ENCODE results near the gene PAGE2.
"Not testable (repeated sequence)": the region's sequence is repeated elsewhere in the genome, so short reads cannot be mapped to it uniquely, and the experiment has no call there.

Gene PAGE2

GRCh38 chrX:55107262-55107661 lies 18.4 kb downstream of the PAGE2 start:
- Histone ChIP-seq H3K9me3 (no peaks in the 10 kb centered on the region), H3K36me3 (no peaks in the 10 kb centered on the region), H3K4me3 (ENCODE audit: low read depth in 1 of 2, low read length in 1 of 2) (no peak overlapping the region), H3K27me3 (no peaks in the 10 kb centered on the region), H3K4me1 (ENCODE audit: control insufficient read depth in 1 of 2, insufficient read depth in 1 of 2, low read depth in 1 of 2, low read length in 1 of 2) (no peaks in the 10 kb centered on the region), H3K27ac (no peak overlapping the region)
- TF ChIP-seq CTCF (IDR thresholded peaks at IDR 0.05): no peak

- H3K9me3 ChIP-seq: no peaks in the 10 kb centered on the region
- no peaks in the 10 kb centered on the region for H3K36me3 ChIP-seq
- H3K4me1 ChIP-seq (ENCODE audit: control insufficient read depth in 1 of 2, insufficient read depth in 1 of 2, low read depth in 1 of 2, low read length in 1 of 2): no peaks in the 10 kb centered on the region
- no peak overlapping the region for H3K4me3 ChIP-seq (ENCODE audit: low read depth in 1 of 2, low read length in 1 of 2)
- H3K27me3 ChIP-seq: no peaks in the 10 kb centered on the region
- no peak for TF ChIP-seq CTCF (IDR thresholded peaks at IDR 0.05)
- no peak overlapping the region for H3K27ac ChIP-seq
Observed at GRCh38 chrX:55107911-55108310, 19.1 kb downstream of the PAGE2 start.

- Histone ChIP-seq H3K36me3 (no peaks in the 10 kb centered on the region), H3K27me3 (no peaks in the 10 kb centered on the region), H3K27ac (no peak overlapping the region), H3K9me3 (no peaks in the 10 kb centered on the region), H3K4me1 (ENCODE audit: control insufficient read depth in 1 of 2, insufficient read depth in 1 of 2, low read depth in 1 of 2, low read length in 1 of 2) (no peaks in the 10 kb centered on the region), H3K4me3 (ENCODE audit: low read depth in 1 of 2, low read length in 1 of 2) (no peak overlapping the region)
- TF ChIP-seq CTCF (IDR thresholded peaks at IDR 0.05): no peak
Observed at GRCh38 chrX:55109306-55109705, 20.5 kb downstream of the PAGE2 start.

GRCh38 chrX:55111578-55112254 lies 22.9 kb downstream of the PAGE2 start:
- no peaks in the 10 kb centered on the region for H3K9me3 ChIP-seq
- no peak overlapping the region for H3K27ac ChIP-seq
- H3K4me1 ChIP-seq (ENCODE audit: control insufficient read depth in 1 of 2, insufficient read depth in 1 of 2, low read depth in 1 of 2, low read length in 1 of 2): no peaks in the 10 kb centered on the region
- TF ChIP-seq CTCF (IDR thresholded peaks at IDR 0.05): no peak
- no peaks in the 10 kb centered on the region for H3K36me3 ChIP-seq
- H3K27me3 ChIP-seq: no peaks in the 10 kb centered on the region
- no peak overlapping the region for H3K4me3 ChIP-seq (ENCODE audit: low read depth in 1 of 2, low read length in 1 of 2)

GRCh38 chrX:55116589-55116988 lies 27.8 kb downstream of the PAGE2 start:
- not testable (repeated sequence) for H3K27ac ChIP-seq, H3K9me3 ChIP-seq

GRCh38 chrX:55118574-55118973 lies 29.8 kb downstream of the PAGE2 start:
- no peak overlapping the region for H3K27ac ChIP-seq
- H3K4me1 ChIP-seq (ENCODE audit: control insufficient read depth in 1 of 2, insufficient read depth in 1 of 2, low read depth in 1 of 2, low read length in 1 of 2): no peaks in the 10 kb centered on the region
- no peak for TF ChIP-seq CTCF (IDR thresholded peaks at IDR 0.05)
- H3K4me3 ChIP-seq (ENCODE audit: low read depth in 1 of 2, low read length in 1 of 2): no peak overlapping the region
- H3K27me3 ChIP-seq: no peaks in the 10 kb centered on the region
- H3K9me3 ChIP-seq: no peaks in the 10 kb centered on the region
- H3K36me3 ChIP-seq: no peaks in the 10 kb centered on the region

More at GRCh38 chrX:55116589-55116988, 27.8 kb downstream of the PAGE2 start:
- H3K27me3 ChIP-seq; H3K4me3 ChIP-seq (ENCODE audit: low read depth in 1 of 2, low read length in 1 of 2); H3K36me3 ChIP-seq; H3K4me1 ChIP-seq (ENCODE audit: control insufficient read depth in 1 of 2, insufficient read depth in 1 of 2, low read depth in 1 of 2, low read length in 1 of 2): not testable (repeated sequence)
